HG03520 (cell line): ENCODE measurements around the gene SEC23IP.
"Not testable (repeated sequence)": the region's sequence is repeated elsewhere in the genome, so short reads cannot be mapped to it uniquely, and the experiment has no call there.

Source experiments
- ATAC-seq: cut with Tn5 transposase; IDR thresholded peaks from one replicate; pipeline ENCODE4 v1.9.1; 2021; ENCODE audit warnings: mild to moderate bottlenecking, moderate library complexity; ENCODE audit not compliant: unreplicated experiment

The SEC23IP gene

GRCh38 chr10:119892188-119893065, at the start of gene SEC23IP:
SEC23IP (plus strand) TSS chr10:119892730; CDS start chr10:119892783, 53 bp downstream.
- peak; percentile 98 for ATAC-seq

DNA sequence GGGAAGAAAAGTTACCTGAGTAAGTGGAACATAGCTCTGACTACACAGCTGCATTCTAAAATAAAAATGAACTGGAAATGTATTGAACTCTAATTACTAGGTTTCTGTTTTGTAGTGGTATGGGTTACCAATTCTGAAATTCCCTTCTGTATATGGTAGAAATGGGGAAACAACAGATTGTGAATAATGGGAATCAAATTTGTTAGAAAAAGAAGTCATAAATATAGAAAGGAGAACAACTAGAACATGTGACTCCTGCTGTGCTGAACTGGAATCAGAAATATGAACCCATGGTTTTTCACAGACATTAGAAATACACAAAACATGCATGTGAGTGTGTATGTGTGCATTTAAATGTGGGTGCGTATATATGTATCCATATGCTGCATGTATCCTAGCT, 46.9 kb upstream of the SEC23IP start:
- no peak for ATAC-seq

- no peak for ATAC-seq
Observed at GRCh38 chr10:119849031-119849789, 43.3 kb upstream of the SEC23IP start.

DNA sequence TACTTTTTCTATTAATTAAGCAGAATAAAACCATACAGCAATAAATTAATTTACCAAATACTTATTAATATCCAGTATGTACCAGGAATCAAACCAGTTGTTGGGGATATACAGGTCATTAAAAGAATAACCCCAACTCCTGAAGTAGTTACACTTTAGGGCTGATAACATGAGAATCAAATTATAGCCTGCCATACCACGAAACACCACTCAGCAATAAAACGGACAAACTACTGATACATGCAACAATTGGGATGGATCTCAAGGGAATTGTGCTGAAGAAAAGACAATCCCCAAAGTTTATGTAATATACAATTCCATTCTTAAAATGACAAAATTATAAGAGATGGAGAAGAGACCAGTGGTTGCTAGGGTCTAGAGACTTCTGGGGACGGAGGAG, 42.6 kb upstream of the SEC23IP start:
- ATAC-seq = no peak

DNA sequence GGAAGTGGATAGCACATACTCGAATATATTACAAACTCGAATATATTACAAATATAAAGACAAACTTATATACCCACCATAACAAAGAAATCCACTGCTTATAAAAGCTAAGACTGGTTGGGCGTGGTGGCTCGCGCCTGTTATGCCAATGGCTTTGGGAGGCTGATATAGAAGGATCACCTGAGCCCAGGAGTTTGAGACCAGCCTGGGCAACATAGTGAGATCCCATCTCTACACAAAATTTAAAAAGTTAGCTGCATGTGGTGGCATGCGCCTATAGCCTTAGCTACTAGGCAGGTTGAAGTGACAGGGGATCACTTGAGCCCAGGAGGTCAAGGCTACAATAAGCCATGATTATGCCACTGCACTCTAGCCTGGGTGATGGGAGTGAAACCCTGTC, 40.3 kb upstream of the SEC23IP start:
- ATAC-seq = no peak

DNA sequence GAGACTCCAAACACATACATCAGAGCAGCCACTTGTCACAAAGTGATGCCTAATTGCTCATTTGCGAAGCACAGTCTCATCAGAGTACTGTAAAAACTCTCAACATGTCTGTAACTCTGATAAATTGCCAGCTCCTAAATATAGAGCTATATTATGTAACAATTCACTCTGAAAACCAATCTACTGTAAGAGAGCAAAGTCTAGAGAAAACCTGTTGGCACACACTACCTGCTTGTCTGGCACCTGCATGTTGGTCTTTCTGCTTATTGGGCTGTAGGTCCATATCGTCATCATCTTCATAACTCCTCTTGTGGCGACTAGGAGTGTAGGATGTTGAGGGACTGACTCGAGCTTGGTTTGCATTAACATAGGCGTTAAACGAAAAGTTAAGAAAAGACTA, 39.7 kb upstream of the SEC23IP start:
- no peak for ATAC-seq

DNA sequence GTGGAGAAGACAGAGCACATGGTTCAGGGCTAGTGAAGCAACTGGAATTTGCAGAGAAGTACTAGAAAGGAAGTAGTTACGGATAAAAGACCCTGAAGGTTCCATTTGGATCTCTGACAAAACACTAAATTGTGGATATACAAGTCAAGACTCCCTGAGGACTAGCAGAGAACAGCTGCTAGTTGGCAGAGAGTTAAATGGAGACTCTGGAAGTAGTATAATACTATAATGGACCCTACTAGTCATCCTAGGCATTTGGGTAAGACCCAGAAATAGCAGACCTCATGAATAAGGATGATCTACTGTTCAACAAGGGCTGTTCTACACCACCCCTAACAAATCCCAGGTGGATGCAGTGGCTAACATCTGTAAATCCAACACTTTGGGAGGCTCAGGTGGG, 39.0 kb upstream of the SEC23IP start:
- ATAC-seq = no peak

DNA sequence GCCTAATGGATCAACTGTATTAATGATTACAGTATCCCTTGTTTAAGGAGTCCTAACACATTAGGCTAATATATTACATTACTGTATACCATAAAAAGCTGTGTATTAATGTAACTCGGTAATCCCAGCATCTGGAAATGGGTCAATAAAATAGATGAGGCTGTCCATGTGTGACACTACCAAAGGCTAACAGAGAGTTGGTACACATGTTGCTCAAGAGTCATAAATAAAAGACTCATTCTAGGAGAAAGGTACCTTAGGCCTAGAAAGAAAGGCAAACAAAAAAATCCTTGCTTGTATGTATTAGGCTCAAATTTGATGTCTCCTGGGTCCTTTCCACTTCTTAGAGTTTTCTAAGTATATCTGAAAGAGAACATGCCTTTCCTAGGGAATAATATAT, 34.5 kb upstream of the SEC23IP start:
- ATAC-seq = no peak

GRCh38 chr10:119859420-119860258, 32.9 kb upstream of the SEC23IP start:
- no peak for ATAC-seq

DNA sequence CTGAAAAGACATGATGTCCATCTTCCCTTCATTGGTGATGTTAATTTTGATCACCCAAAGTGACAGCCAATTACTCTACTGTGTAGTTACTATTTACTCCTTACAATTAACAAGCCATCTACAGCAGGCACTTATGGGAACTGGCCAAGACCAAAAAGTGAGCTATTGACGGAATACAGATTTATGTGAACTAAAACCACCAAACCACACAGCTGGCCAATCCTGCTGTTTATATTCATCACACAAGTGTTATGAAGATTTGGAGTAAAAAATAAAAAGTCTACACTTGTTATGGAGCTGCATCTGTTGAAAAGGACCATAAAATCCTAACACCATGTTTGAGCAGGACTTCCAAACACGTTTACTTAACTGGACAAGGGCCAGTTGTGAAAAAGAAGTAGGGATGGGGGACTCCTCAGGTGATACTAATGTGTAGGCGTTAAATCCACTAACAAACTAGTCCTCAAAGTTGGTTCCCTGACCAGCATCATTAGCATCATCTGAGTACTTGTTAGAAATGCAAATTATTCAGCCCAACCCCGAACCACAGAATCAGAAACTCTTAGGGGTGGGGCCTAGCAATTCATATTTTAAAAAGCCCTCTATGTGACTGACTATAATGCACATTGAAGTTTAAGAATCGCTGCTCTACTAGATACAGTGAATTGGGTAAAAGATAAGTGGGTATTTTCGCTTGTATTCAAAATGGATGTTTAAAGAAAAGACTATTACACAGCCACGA, 31.5 kb upstream of the SEC23IP start:
- peak; percentile 56 for ATAC-seq

- no peak for ATAC-seq
Observed at GRCh38 chr10:119862524-119862923, 30.0 kb upstream of the SEC23IP start.

DNA sequence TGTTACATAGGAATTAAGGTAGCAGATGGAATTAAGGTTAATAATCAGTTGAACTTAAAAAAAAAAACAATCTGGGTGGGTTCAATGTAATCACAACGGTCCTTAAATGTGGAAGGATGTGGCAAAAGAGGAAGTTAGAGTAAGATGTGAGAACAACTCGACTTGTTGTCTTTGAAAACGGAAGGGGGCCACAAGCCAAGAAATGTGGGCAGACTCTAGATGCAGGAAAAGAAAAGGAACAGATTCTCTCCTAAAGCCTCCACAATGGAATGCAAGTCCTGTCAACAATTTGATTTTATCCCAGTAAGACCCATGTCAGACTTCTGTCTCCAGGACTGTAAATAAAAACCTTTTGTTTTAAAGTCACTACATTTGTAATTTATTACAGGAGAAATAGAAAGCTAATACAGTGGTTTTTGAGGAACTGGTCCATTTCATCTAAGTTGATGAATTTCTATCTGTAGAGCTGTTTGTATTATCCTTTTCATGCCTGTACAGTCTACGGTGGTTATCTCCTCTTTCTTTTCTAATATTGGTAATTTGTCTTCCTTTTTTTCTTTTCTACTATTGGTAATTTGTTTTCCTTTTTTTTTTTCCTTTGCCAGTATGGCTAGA, 28.5 kb upstream of the SEC23IP start:
- no peak for ATAC-seq

GRCh38 chr10:119865699-119866240, 26.8 kb upstream of the SEC23IP start:
- ATAC-seq = no peak

- ATAC-seq = no peak
Observed at GRCh38 chr10:119867317-119867716, 25.2 kb upstream of the SEC23IP start.

- not testable (repeated sequence) for ATAC-seq
Observed at GRCh38 chr10:119869398-119869797, 23.1 kb upstream of the SEC23IP start.

- ATAC-seq = peak; percentile 20
Observed at GRCh38 chr10:119871881-119872609, 20.5 kb upstream of the SEC23IP start.

DNA sequence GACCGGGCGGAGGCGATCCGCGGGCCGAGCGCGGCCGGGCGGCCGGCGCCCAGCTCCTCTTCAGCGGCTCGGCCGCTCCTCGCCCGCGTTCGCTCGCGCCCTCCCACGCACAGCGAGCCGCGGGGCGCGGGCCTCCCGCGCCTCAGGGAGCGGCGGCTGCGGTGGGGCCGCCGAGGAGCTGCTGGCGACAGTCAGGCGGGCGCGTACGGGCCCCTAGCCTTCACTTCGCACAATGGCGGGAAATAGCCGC, 20.0 kb upstream of the SEC23IP start, which contains the start of gene MCMBP:
MCMBP (minus strand) TSS at position 234 of the 250 bp plus-strand sequence. CDS start 259 bp downstream, outside the sequence.
- no peak for ATAC-seq

DNA sequence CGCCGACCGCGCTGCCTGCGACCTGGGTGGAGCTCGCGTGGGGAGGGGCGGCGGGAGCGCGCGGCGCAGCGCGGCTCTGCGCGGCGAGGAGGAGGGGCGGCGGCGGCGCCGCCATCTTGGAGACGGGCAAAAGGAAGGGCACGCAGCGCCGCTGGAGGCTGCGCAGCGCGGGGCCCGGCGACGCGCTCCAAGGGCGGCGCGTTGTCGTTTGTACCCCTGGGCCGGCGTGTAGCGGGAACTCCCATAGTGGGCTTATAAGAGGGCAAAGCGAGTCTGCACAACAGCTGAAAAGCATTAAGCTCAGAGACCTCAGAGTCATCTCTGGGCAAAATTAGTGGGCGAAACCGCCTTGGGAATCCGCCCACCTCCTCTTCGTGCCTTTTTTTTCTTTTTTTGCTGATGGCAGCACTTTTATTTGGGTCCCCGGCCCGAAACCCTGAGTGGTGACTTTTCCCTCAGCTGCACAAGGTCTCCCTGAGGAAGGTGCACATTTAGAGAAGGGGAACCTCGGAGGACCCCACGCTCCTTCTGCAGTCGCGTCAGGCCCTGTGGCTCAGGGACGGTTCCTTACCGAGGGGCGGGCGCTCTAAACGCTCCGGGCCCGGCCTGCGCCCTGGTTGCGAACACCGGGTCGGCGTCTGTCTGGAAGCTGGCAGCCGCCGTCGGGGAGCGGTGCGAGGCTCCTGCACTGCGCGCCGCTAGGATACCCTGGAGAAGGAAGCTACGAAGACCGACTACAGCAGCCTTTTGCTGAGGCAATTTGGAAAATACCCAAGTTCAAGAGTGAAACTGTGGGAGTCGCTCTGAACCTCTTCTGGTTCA, 19.5 kb upstream of the SEC23IP start:
- ATAC-seq = peak; percentile 85
